IPS-NIHi11 (cell line): Measurements from ENCODE around the gene TTBK2.
A peak's percentile ranks its signal among the peaks of the same experiment; 100 is the strongest.

Experiments used
- DNase-seq: peaks from one replicate; pipeline ENCODE4 v3.0.0; 2012; ENCODE audit warnings: mixed read lengths, low spot score

The TTBK2 gene

DNA sequence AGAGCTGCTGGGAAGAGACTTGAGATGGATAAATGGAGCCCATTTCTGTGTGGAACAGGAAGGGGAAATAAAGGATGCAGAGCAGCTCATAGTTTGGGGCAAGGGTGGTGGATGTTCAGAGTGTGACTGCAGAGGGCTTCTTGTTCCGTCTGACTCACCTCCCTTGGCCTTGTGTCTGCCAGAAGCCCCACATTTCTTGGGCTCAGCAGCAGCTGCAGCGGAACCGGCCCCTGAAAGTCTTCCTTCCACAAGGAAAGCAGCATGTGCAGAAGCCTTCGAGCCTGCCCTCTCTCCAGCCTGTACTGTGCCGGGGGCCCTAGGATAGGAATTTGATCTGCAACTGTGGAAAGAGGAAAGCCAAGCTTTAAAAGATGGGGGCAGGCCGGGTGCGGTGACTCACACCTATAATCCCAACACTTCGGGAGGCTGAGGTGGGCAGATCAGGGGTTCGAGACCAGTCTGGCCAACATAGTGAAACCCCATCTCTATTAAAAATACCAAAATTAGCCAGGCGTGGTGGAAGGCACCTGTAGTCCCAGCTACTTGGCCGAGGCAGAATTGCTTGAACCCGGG, 195.2 kb downstream of the TTBK2 start:
- no peak for DNase-seq

DNA sequence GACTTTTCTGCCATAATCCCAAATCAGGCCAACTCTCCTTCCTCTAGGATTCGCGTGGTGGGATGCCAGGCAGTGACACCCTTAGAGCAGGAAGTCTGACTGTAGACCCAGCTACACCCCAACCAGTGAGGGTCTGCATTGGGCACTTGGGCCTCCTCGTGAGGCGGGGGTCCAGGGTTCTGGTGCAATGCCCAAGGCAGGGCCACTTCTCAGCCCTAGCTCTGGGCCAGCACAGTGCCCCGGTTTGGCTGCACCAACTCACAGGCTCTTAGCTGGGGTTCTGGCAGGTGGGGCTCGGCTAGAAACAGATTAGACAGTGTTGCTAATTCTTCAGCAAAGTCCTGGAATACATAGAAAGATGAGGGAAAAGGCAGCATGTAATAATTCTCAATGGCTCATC, 196.3 kb downstream of the TTBK2 start:
- DNase-seq = no peak

DNA sequence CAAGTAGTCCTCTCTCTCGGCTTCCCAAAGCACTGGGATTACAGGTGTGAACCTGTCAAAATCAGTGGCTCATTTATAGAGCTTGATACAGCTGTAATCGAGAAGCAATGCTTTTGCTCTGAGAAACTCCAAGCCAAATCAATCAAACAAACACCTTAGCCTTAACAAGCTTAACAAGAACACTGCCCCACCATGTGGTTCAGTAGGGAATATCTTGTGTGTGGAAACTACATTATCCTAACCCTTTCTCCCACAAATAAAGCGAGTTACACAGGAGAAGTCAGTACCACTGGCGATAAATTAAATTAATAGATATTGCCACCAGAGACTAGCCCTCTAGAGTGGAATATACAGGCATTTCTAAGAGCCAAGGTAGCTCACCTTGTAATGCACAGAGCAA, 197.5 kb downstream of the TTBK2 start:
- DNase-seq = no peak

DNA sequence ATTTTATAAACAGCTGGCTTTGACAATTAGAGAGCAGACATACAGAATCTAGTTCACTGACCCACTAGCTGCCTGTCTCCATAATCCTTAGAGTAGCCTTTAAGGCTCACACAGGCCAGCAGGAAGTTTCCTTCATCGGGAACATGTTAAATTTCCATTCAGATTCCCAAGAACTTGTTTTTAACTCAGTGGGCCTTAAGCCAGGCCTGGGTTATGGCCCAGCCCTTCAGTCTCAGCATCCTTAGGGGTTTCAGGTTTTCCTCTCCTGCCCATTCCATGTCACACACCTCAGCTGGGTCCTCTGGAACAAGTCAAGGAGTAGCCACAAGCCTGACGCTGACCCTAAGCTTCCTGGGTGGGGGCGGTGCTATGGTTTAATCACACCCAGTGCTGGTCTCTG, 198.7 kb downstream of the TTBK2 start:
- DNase-seq = no peak

DNA sequence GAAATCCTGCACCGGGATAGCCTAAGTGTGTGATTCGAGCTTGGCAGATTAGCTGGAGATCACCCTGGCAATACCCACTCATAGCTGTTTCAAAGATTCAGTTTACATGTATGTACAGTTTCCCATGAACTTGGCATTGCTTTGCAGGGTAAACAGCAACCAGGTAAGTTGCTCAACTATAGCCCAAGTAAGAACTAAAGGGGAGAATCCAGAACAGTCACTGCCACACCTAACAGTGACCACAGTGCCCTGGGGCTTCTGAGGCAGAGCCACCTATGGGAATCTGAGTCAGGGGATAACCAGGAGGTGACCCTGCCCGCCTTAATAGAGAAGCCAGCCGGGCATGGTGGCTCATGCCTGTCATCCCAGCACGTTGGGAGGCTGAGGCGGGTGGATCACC, 199.6 kb downstream of the TTBK2 start:
- DNase-seq = no peak

DNA sequence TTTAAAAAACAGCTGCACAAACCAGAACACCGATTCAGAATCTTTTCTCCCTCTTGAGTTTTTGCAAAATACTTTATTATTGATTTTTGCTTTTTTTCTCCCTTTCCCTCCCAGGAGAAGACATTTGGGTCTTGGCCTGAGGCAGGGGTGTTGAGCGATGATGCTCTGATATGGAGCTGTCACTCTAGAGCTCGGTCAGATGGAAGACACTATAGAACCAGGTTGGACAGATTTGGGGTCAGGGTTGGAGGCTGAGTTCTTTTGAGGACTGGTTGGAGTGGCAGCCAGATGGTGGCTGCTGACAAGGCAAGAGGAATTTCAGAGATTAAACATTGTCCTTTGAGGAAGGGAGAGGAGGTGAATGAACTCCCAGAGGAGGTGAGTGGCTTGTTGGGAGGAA, 200.5 kb downstream of the TTBK2 start:
- DNase-seq = no peak

DNA sequence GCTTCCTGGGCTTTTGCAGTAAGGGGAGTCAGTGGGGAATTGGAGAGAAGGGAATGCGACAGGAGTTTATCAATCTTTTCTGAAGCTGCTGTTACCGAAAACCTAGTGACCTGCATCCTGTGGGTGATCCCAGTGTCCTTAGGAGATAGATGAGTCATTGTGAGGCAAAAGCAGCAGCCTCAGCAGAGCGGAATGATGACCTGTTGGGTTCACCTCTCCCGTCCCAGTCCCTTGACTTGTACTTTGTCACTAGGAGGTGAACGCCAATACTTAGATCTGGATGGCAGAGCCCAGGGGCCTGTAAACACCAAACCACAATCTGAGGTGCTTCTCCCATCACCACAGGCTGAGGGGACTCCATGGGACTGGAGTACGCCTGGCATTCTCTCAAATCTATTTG, 201.5 kb downstream of the TTBK2 start:
- DNase-seq = no peak

DNA sequence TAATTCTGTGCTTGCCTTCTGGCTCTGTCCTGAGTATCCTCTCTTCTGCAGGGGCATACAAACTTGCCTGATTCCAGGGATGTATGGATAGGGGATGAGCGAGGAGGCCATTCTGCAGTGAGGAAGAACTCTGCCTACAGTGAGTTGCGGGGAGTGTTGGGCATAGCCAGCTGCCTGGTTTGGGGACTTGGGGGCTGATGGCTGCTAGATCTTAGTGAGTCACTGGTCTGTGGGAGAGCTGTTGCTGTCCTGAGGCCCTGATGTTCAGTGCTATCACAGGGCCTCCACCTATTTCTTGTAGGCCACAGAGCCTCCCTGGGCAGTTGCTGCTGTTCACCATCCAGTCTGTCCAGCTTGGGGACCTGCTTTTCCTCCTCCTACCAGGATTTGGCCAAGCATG, 204.0 kb downstream of the TTBK2 start:
- no peak for DNase-seq

DNA sequence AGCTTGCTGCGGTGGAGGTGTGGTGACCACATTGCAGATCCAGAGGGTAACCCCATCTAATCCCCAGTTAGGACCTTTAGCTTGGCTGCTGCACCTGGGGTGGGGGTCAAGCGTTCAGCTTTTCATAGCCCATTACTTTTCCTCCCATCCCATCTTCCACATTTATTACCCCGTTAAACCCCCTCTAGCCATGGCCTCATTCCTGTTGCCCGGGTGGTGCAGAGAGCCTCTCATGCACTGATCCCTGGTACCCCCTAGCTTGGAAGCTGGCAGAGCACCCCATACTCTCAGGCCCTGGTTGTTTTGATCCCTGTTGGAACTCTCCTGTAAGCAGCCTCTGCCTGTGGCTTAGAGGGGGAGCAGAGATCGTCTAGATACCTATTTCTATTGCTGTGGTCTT, 204.5 kb downstream of the TTBK2 start:
- DNase-seq = no peak

DNA sequence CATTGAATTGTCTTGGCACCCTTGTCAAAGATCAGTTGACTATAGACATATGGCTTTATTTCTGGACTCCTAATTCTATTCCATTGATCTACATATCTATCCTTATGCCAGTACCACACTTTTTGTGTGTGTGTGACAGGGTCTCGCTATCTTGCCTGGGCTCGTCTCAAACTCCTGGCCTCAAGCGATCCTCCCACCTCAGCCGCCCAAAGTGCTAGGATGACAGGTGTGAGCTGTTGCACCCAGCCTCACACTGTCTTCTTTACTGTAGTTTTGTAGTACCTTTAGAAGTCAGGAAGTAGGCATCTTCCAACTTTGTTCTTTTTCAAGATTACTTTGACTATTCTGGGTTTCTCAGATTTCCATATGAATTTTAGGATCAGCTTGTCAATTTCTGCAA, 208.0 kb downstream of the TTBK2 start:
- no peak for DNase-seq

DNA sequence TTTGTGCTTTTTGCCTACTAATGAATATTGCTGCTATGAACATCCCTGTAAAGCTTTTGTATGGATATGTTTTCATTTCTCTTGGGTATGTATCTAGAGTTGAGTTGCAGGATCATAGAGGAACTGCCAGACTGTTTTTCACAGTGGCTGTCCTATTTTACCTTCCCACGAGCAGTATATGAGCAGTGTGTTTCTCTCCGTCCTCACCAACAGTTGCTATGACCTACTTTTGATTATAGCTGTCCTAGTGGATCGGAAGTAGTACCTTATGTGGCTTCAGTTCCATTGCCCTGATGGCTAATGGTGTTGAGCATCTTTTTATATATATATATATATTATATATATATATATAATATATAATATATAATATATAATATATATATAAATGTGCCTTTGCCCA, 208.8 kb downstream of the TTBK2 start:
- DNase-seq = no peak

DNA sequence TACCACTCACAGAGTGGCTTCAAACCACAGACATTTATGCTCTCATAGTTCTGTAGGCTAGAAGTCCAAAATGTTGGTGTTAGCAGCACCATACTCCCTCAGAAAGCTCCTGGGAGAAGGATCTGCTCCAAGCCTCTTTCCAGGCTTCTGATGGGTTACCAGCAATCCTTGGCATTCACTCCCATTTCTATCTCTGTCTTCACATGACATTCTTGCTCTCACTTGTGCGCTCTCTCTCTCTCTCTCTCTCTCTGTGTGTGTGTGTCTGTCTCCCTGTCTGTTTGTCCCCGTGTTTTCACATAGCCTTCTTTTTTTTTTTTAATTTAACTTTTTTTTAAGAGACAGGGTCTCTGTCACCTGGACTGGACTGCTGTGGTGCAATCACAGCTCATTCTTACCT, 209.9 kb downstream of the TTBK2 start:
- DNase-seq = no peak

DNA sequence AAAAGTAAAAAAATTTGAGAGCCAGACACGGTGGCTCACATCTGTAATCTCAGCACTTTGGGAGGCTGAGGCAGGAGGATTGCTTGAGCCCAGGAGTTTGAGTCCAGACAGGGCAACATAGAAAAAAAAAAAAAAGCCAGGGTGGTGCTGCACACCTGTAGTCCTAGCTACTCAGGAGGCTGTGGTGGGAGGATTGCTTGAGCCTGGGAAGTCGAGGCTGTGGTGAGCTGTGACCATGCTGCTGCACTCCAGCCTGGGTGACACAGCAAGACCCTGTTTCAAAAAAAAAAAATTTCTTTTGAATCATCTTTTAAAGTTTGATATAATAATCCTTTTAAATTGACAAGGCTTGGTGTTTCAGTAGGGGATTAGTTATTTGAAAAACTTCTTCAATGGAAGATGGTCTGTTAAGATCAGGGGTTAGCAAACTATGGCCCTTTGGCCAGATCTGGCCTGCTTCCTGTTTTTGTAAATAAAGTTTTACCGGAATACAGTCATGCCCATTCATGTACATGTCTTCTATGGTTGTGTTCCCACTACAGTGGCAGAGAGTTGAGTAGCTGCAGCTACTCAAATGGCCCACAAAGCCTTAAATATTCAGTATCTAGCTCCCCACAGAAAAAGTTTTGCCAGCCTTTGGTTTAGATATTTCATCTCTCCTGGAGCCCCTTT, 212.6 kb downstream of the TTBK2 start:
- no peak for DNase-seq

DNA sequence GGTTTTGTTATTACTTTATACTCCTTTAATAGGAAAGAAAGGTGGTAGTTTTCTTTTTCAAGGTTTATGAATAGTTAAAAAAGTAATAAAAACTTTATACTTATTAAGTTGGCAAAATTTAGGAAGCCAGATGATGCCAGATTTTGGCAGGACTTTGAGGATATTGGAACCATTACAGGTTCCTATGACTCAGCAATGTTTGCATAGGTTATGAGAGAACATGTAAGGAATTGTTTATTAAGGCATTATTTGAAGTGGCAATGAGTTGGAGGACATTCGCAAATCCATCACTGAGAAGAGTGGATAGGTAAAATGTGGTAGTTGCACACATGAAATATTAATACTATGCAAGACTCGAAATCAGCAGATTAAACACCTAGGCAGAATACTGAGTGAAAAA, 213.5 kb downstream of the TTBK2 start:
- no peak for DNase-seq

DNA sequence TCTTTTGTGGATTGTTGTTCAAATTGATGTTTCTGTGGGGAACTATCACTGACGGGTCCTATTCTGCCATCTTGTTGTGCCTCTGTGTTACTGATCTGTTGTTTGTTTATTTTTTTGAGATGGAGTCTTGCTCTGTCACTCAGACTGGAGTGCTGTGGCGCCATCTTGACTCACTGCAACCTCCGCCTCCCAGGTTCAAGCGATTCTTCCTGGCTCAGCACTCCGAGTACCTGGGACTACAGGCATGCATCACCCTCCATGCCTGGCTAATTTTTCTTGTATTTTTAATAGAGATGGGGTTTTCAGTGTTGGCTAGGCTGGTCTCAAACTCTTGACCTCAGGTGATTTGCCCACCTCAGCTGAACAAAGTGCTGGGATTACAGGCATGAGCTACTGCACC, 215.2 kb downstream of the TTBK2 start:
- no peak for DNase-seq

DNA sequence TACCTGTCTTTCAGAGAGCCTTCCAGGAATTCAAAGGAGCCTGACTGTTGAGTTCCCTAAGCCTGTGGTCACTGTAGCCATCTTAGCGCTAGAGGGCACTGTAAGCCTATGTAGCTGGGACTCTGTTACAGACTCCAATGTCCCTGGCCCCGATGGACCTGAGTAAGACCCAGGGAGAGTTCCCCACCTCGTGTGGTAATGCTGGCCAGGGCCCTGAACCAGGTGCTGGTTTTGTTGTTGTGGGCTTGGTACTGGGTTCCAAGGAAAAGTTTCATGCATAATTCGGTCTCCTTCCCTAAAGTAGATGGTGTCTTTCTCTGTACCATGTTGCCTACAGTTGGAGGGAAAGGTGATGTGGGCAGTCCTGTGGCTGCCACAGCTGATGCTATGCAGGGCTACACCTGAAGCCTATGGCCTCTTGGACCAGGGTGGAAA, 216.1 kb downstream of the TTBK2 start:
- DNase-seq = peak; percentile 80

DNA sequence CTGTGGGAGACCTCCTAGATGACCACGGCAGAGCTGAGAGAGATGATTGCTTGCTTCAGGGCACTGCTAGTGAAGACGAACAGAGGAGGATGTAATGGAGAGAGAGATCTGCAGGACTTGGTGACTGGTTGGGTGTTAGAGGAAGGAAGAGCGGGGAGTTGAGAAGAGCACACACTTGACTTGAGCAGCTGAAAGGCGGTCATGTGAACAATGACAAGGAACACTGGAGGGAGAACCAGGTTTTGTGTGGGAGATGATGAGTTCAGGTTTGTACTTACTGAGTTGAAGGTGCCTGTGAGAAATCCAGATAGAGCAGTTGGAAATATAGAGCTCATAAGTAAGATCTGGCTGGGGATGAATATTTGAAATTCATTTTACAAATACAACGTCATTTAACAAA, 224.0 kb downstream of the TTBK2 start:
- no peak for DNase-seq

DNA sequence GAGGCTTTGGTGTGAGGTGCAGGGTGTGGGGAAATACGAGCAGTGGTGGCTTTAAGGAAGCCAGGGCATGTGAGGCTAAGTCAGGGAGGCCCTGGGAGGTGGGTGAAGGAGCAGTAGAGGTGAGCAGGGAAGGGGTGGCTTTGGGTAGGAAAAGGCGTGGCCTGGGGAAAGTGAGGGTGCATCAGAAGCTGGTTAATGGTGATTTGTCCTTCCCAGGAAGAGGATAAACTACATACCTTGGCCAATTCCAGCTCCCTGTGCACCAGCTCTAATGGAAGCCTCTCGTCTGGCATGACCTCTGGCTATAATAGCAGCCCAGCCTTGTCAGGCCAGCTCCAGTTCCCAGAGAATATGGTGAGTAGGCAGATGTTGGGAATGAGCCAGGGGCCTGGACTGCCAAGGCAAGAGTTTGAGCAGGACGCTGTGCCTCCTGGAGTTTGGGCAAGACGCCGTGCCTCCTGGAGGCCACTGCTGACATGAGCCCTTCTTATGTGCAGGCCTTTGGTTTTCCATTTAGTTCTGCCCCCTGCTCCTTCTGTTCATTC, 225.0 kb downstream of the TTBK2 start:
- DNase-seq = no peak

DNA sequence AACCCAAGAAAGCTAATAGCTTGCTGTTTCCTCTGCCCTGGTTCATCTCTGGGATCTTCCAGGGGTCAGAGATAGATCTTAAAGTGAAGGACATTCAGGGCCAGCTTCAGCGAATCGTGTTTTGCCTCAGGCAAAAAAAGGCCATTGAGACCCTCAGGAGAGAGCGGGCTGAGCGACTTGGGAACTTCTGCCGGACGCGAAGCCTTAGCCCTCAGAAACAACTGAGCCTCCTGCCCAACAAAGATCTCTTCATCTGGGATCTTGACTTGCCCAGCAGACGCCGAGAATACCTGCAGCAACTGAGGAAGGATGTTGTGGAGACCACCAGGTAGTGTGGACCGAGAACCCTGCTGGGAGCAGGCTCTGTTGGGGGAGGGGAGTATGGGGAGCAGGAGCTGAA, 226.2 kb downstream of the TTBK2 start:
- no peak for DNase-seq

DNA sequence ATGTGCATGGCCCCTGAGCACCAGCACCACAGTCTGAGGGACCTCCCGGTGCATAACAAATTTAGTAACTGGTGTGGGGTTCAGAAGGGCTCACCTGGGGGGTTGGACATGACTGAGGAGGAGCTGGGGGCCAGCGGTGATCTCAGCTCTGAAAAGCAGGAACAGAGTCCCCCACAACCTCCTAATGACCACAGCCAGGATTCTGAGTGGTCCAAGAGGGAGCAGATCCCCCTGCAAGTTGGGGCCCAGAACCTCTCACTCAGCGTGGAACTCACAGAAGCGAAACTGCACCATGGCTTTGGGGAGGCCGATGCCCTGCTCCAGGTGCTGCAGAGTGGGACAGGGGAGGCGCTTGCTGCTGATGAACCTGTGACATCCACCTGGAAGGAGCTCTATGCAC, 226.6 kb downstream of the TTBK2 start:
- DNase-seq = no peak

DNA sequence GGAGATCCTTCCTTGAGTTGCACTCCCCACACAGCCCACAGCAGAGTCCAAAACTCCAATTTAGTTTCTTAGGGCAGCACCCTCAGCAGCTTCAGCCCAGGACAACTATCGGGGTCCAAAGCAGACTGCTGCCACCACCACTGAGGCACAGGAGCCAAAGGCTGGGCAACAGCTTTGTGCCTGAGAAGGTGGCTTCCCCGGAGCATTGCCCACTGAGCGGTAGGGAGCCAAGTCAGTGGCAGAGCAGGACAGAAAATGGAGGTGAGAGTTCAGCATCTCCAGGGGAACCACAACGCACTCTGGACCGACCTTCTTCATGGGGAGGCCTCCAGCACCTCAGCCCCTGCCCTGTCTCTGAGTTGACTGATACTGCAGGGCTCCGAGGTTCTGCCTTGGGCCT, 227.1 kb downstream of the TTBK2 start:
- no peak for DNase-seq

DNA sequence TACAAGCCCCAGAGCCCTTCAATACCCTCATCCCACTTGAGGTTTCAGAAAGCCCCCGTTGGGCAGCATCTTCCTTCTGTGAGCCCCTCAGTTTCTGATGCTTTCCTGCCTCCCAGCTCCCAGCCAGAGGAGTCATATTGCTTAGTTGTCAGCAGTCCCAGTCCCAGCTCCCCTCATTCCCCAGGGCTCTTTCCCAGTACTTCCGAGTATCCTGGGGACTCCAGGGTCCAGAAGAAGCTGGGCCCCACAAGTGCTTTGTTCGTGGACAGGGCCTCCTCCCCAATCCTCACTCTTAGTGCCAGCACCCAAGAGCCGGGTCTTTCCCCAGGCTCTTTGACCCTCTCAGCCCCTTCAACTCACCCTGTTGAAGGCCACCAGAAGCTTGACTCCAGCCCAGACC, 227.6 kb downstream of the TTBK2 start:
- no peak for DNase-seq

DNA sequence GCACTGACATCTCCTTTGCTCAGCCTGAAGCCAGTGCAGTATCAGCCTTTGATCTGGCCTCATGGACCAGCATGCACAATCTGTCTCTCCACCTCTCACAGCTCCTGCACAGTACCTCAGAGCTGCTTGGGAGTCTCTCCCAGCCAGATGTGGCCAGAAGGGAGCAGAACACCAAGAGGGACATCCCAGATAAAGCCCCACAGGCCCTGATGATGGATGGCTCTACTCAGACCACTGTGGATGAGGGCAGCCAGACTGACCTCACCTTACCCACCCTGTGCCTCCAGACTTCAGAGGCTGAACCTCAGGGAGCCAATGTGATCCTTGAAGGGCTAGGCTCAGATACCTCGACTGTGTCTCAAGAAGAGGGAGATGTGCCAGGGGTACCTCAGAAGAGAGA, 228.0 kb downstream of the TTBK2 start:
- DNase-seq = no peak

DNA sequence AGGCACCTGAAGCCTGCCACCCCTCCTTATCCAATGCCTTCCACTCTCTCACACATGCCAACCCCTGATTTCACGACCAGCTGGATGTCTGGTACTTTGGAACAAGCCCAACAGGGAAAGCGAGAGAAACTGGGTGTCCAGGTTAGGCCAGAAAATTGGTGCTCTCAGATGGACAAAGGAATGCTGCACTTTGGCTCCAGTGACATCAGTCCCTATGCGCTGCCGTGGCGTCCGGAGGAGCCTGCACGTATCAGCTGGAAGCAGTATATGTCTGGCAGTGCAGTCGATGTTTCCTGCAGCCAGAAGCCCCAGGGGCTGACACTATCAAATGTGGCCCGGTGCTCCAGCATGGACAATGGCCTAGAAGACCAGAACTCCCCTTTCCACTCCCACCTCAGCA, 228.8 kb downstream of the TTBK2 start:
- DNase-seq = no peak
